Astrocyte of the spinal cord (primary cell): ENCODE results near the gene KCNH3.
"Not testable (repeated sequence)": the region's sequence is repeated elsewhere in the genome, so short reads cannot be mapped to it uniquely, and the experiment has no call there.

Experiments used
- DNase-seq: peaks from one replicate; pipeline ENCODE4 v3.0.0; 2011; ENCODE audit warnings: low read depth, low spot score
- H3K4me3 ChIP-seq: 2 replicates; pipeline ENCODE4 v1.5.1; 2011; ENCODE audit warnings: low read depth, mild to moderate bottlenecking, low read length, moderate library complexity
- CTCF ChIP-seq: IDR thresholded peaks from 2 replicates; pipeline ENCODE4 v1.5.1; 2012; ENCODE audit warnings: low read depth, mild to moderate bottlenecking, low read length, inconsistent platforms
- in situ Hi-C: cut with HindIII; loops from 2 replicates; pipeline ENCODE4 v1.10.0; 2017; ENCODE audit warnings: low sequenced_read_pairs

Gene KCNH3

GRCh38 chr12:49603721-49604120 lies 64.9 kb downstream of the KCNH3 start:
- no peak for TF ChIP-seq CTCF
- H3K4me3 ChIP-seq: no peak overlapping the region
- in situ Hi-C loops: no loop called here
- DNase-seq: no peak

DNA sequence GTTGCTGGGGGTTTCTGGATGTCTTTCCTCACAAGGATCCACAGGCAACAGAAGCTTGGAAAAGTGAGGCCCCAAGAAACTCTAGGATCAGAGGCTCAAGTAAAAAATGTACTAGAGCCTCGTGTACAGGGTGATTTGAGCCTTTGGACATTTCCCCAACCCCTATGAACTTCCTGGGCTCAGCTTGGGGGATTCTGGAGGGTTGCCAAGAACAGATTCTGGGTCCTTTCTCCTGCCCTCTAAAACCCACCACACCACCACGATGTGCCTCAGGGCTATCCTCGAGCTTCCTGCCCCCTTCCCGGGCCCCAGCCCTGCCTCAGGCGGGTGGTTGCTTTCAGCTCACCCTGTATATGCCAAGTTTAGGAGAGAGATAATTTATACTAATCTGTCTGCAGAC lies 66.0 kb downstream of the KCNH3 start:
- in situ Hi-C loops: no loop called here
- TF ChIP-seq CTCF: no peak
- no peak overlapping the region for H3K4me3 ChIP-seq
- DNase-seq: no peak

GRCh38 chr12:49605539-49605938 lies 66.7 kb downstream of the KCNH3 start, which contains the start of gene FAM186B:
TSS of gene FAM186B (minus strand) at chr12:49605639. CDS start at chr12:49605477, 162 bp downstream.
- DNase-seq, in situ Hi-C loops, H3K4me3 ChIP-seq: not testable (repeated sequence)
